Camera-type eye (tissue), 1 donor: Measurements from ENCODE around the gene FNBP1. TPM values are rescaled to one million over a fixed set of nuclear protein-coding genes. Genes with fewer than 3 reads are reported as not detected.

Source experiments
- total RNA-seq: library from RNA; depleted of rRNA; stranded (reverse); fragments of >200 nt; gene quantifications from one replicate; pipeline ENCODE4 v1.2.3, GENCODE V29; 2014

FNBP1 gene
- 62.3 TPM for total RNA-seq

DNA sequence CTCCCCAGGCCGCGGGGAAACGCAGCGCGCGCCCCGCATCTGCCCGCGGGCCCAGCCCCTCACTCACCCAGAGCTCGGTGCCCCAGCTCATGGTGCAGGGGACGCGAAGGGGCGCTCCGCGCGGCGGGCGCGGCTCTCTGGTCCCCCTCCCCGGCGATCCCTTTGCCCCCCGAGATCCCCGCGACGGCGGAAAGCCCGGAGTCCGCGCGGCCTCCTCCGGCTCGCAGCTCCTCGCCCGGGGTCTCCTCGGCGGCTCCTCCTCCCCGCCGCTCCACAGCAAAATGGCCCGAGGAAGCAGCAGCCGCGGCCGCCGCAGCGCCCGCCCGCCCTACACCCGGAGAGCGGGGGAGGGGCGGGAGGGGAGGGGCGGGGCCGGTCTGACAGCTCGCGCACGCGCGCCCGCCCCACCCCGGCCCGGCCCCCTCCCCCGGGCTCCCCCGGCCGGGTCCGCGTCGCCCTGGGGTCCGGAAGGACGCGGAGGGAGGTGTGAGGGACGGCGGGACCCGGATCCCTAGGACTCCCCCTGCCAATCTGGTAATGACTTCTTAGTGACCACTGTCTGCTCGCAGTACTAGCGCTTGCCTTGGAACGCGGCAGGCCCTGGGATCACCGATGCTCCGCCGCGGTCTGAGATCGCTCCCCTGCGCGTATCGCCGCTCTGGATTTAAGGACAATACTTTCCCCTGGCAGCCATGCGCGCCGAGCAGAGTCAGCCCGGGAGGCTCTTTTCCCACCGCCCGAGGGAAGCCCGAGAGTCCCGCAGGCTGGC is at the start of gene FNBP1:
Gene FNBP1, minus strand, starts transcription at position 305 of the 769 bp plus-strand sequence. Its CDS starts 214 bp downstream, at position 91.

DNA sequence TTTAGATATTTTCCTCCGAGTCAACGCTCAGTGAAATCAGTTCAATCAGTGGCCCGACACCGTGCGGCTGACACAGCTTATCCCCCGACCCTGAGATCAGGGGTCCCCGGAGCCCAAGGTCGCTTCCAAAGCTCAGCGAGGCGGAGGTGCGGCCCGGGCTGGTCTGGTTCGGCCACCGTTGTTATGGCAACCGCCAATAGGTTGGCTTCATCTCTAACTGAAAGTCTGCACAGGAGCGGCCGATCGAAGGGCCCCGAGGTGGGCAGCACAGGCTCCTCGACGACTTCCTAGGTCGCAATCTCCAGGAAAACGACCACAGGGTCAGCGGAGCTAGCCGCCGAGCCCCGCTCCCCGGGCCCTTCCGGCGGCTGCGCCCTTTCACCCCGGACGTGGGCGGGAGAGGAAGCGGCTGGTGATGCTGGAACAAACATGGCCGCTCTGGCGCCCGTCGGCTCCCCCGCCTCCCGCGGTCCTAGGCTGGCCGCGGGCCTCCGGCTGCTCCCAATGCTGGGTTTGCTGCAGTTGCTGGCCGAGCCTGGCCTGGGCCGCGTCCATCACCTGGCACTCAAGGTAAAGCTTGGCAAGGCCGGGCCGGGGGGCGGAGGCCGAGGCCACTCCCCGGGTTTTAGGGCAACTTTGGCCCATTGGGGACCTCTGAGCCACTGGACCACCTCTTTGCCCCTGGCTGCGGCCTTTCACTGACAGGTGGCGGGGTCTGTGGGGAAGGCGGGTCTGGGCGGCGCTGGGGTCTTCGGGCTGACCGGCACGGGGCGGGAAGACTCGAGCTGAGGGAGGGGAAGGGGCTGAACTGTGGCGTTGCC is 10.7 kb upstream of the FNBP1 start, which contains the start of gene GPR107:
Gene GPR107, plus strand, starts transcription at position 403 of the 821 bp plus-strand sequence. Its CDS starts 27 bp downstream, at position 430.

Other genes starting within 250 kb of the FNBP1 start
- gene TOR1B, start 240.0 kb downstream of the FNBP1 start, total RNA-seq: 43.3 TPM
- 33.4 TPM for gene TOR1A, start 219.1 kb downstream of the FNBP1 start, total RNA-seq
- 57.0 TPM for gene C9orf78, start 207.9 kb downstream of the FNBP1 start, total RNA-seq
- 20.7 TPM for gene USP20, start 207.7 kb downstream of the FNBP1 start, total RNA-seq
- 45.4 TPM for gene GPR107, start 10.7 kb upstream of the FNBP1 start, total RNA-seq
- 29.7 TPM for gene NCS1, start 129.2 kb upstream of the FNBP1 start, total RNA-seq
- 6.0 TPM for gene HMCN2, start 222.6 kb upstream of the FNBP1 start, total RNA-seq